GM12891 (cell line): ENCODE results near the gene SULT1C2.

Experiments used
- DNase-seq: peaks from one replicate; pipeline ENCODE4 v3.0.0; 2011; ENCODE audit warnings: low spot score; ENCODE audit not compliant: insufficient read length
- FAIRE-seq: peaks from 2 replicates; lab custom pipeline; 2011; peaks lifted over from hg19 to GRCh38; lab: Jason Lieb, UNC
- PAX5 ChIP-seq: IDR thresholded peaks from 2 replicates; pipeline ENCODE4 v1.6.1; 2011; ENCODE audit warnings: low read length, moderate library complexity, mild to moderate bottlenecking; ENCODE audit not compliant: insufficient read depth, severe bottlenecking
- POLR2A ChIP-seq: IDR thresholded peaks from 2 replicates; pipeline ENCODE4 v1.6.1; 2011; ENCODE audit warnings: low read depth, low read length, control low read depth
- POLR2AphosphoS5 ChIP-seq: IDR thresholded peaks from 2 replicates; pipeline ENCODE4 v1.6.1; 2011; ENCODE audit warnings: low read depth, low read length, control low read depth
- POU2F2 ChIP-seq: IDR thresholded peaks from 2 replicates; pipeline ENCODE4 v1.6.1; 2011; ENCODE audit warnings: low read depth, mild to moderate bottlenecking, control low read depth, low read length, moderate library complexity
- SPI1 ChIP-seq: IDR thresholded peaks from 2 replicates; pipeline ENCODE4 v1.6.1; 2011; ENCODE audit warnings: low read depth, low read length, control low read depth
- TAF1 ChIP-seq: IDR thresholded peaks from 2 replicates; pipeline ENCODE4 v1.6.1; 2011; ENCODE audit warnings: low read depth, low read length, control low read depth

Gene SULT1C2

GRCh38 chr2:108320326-108320922, 31.7 kb downstream of the SULT1C2 start:
- FAIRE-seq (no peak), DNase-seq (no peak)
- no peak for TF ChIP-seq POLR2AphosphoS5
- TF ChIP-seq POU2F2 = no peak
- TF ChIP-seq SPI1 = no peak
- no peak for TF ChIP-seq PAX5
- TF ChIP-seq TAF1 = no peak
- no peak for TF ChIP-seq POLR2A

- no peak for FAIRE-seq
- TF ChIP-seq POLR2A (no peak), POU2F2 (no peak), SPI1 (no peak), PAX5 (no peak), TAF1 (no peak), POLR2AphosphoS5 (no peak)
- no peak for DNase-seq
Observed at GRCh38 chr2:108323619-108324018, 34.9 kb downstream of the SULT1C2 start.

- TF ChIP-seq POU2F2 (no peak), PAX5 (no peak), TAF1 (no peak), POLR2AphosphoS5 (no peak), POLR2A (no peak)
- DNase-seq (no peak), FAIRE-seq (no peak)
Observed at GRCh38 chr2:108324531-108325255, 36.0 kb downstream of the SULT1C2 start.

- DNase-seq (no peak), FAIRE-seq (no peak)
- no peak for TF ChIP-seq POLR2A
- no peak for TF ChIP-seq POU2F2
- no peak for TF ChIP-seq SPI1
- TF ChIP-seq TAF1 = no peak
- no peak for TF ChIP-seq POLR2AphosphoS5
- TF ChIP-seq PAX5 = no peak
Observed at GRCh38 chr2:108325756-108326155, 37.1 kb downstream of the SULT1C2 start.

GRCh38 chr2:108329771-108330170, 41.1 kb downstream of the SULT1C2 start:
- FAIRE-seq = no peak
- DNase-seq = no peak
- TF ChIP-seq SPI1 (no peak), TAF1 (no peak), POLR2A (no peak), POU2F2 (no peak), PAX5 (no peak), POLR2AphosphoS5 (no peak)

GRCh38 chr2:108330979-108331378, 42.3 kb downstream of the SULT1C2 start:
- TF ChIP-seq TAF1 (no peak), POLR2A (no peak)
- DNase-seq (no peak), FAIRE-seq (no peak)

GRCh38 chr2:108345951-108346350, 57.3 kb downstream of the SULT1C2 start:
- no peak for FAIRE-seq
- no peak for TF ChIP-seq POLR2AphosphoS5
- DNase-seq = no peak

- TF ChIP-seq POU2F2 = no peak
- TF ChIP-seq POLR2A = no peak
- no peak for TF ChIP-seq TAF1
- TF ChIP-seq PAX5 = no peak
- TF ChIP-seq SPI1 = no peak
- no peak for TF ChIP-seq POLR2AphosphoS5
- DNase-seq (no peak), FAIRE-seq (no peak)
Observed at GRCh38 chr2:108346827-108347226, 58.1 kb downstream of the SULT1C2 start.

DNA sequence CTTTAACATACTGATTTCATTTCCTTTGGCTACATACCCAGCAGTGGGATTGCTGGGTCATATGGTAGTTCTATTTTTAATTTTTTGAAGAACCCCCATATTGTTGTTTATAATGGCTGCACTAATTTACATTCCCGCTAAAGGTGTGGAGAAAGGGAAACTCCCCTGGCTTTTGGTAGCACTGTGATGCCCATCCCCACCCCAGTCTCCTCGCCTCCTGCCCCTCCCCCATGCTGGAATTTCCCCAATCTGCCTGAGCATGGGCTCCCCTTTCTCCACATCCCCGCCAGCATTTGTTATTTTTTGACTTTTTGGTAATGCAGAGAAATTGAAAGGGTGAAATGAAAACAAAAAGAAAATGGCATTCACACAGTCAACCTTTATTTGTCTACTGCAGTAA, 59.1 kb downstream of the SULT1C2 start:
- TF ChIP-seq SPI1 (no peak), TAF1 (no peak), POU2F2 (no peak), PAX5 (no peak), POLR2AphosphoS5 (no peak), POLR2A (no peak)
- DNase-seq = no peak
- FAIRE-seq = no peak

DNA sequence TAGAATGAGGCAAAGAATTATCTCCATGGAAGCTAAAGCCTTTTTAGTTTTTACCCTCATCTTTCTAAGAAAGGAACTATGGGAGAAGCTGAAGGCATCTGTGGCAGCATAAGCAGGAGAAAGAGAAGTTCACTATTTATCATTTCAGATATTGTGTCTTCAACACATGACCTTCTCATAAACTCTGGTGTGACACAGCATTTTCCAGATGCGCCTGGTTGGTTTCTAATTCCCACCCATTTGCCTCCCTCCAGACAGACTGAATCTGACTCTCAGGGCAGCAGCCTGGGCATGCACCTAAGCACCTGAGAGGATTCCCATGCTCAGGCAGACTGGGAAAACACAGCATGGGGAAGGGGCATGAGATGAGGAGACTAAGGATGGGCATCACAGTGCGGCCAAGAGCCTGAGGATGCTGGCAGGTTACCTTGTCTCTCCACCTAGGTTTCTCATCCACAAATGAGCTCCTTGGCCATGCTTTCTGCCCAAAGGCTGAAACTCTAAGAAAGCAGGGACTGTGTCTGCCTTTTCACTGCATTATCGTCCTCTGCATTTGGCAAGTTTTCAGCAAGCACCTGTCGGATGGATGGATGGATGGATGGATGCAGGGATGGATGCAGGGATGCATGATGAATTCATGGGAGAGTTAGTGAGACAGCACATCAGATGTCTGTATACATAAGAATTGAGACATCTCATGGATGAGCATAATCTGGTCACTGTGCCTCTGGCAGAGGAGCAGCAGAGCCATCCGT, 60.3 kb downstream of the SULT1C2 start:
- FAIRE-seq (no peak), DNase-seq (no peak)
- TF ChIP-seq PAX5 = no peak
- no peak for TF ChIP-seq POLR2AphosphoS5
- no peak for TF ChIP-seq TAF1
- no peak for TF ChIP-seq POU2F2
- TF ChIP-seq POLR2A = no peak
- TF ChIP-seq SPI1 = no peak
